Retinal pigment epithelial cell (primary cell): ENCODE results near the gene AGMO.

ENCODE experiments used
- DNase-seq: peaks from one replicate; pipeline ENCODE4 v3.0.0-alpha.2; 2010; ENCODE audit warnings: low read depth
- H3K4me3 ChIP-seq: 2 replicates; pipeline ENCODE4 v1.5.1; 2011; ENCODE audit warnings: mild to moderate bottlenecking, low read length, control low read depth, moderate library complexity
- CTCF ChIP-seq: conservative IDR thresholded peaks from 2 replicates; pipeline ENCODE4 v1.5.1; 2011; ENCODE audit warnings: low read depth, low read length, control low read depth, inconsistent platforms

The AGMO gene

GRCh38 chr7:15602236-15602635 is 40.4 kb upstream of the AGMO start:
- peak; percentile 39 for DNase-seq
- no peak for TF ChIP-seq CTCF
- no peak overlapping the region for H3K4me3 ChIP-seq

GRCh38 chr7:15601175-15601574 is 39.4 kb upstream of the AGMO start:
- no peak overlapping the region for H3K4me3 ChIP-seq
- no peak for TF ChIP-seq CTCF
- no peak for DNase-seq

- no peak overlapping the region for H3K4me3 ChIP-seq
- no peak for TF ChIP-seq CTCF
- DNase-seq, result no peak
These were observed 38.5 kb upstream of the AGMO start for GRCh38 chr7:15600298-15600697.

GRCh38 chr7:15594461-15594860 is 32.6 kb upstream of the AGMO start:
- TF ChIP-seq CTCF, result no peak
- H3K4me3 ChIP-seq, result no peak overlapping the region
- no peak for DNase-seq

- TF ChIP-seq CTCF, result no peak
- DNase-seq, result no peak
- H3K4me3 ChIP-seq, result no peak overlapping the region
These were observed 31.6 kb upstream of the AGMO start for GRCh38 chr7:15593382-15593781.

- DNase-seq, result no peak
- H3K4me3 ChIP-seq, result no peak overlapping the region
- TF ChIP-seq CTCF, result no peak
These were observed 24.5 kb upstream of the AGMO start for GRCh38 chr7:15586266-15586665.

- no peak overlapping the region for H3K4me3 ChIP-seq
- no peak for TF ChIP-seq CTCF
- no peak for DNase-seq
These were observed 22.8 kb upstream of the AGMO start for GRCh38 chr7:15584575-15584974.
